Astrocyte (in vitro differentiated cells and primary cell): ENCODE measurements around the gene PPARG.

Experiments
- EZH2 ChIP-seq: IDR thresholded peaks from 2 replicates; pipeline ENCODE4 v1.6.1; 2012; ENCODE audit warnings: mild to moderate bottlenecking, low read length, inconsistent platforms; ENCODE audit not compliant: insufficient read depth
- TF ChIP-seq, protein P1 (sequence below): IDR thresholded peaks from 2 replicates; pipeline ENCODE4 v1.5.1; 2011; ENCODE audit warnings: low read depth, mild to moderate bottlenecking, inconsistent platforms, low read length, moderate library complexity; ENCODE audit not compliant: insufficient read depth

DNA sequence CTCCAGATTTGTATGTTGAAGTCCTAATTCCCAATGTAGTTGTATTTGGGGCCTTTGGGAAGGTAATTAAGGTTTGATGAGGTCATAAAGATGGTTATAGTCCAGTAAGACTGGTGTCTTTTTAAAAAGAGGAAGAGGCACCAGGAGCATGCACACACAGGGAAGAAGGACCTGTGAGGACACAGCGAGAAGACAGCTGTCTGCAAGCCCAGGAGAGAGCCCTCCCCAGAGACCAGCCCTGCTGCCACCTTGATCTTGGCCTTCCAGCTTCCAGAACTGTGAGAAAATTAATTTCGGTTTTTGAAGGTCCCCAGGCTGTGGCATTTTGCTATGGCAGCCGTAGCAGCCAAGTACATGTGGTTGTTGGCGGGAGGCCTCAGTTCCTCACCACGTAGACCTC is 162.6 kb downstream of the PPARG start:
- TF ChIP-seq, protein P1, sequence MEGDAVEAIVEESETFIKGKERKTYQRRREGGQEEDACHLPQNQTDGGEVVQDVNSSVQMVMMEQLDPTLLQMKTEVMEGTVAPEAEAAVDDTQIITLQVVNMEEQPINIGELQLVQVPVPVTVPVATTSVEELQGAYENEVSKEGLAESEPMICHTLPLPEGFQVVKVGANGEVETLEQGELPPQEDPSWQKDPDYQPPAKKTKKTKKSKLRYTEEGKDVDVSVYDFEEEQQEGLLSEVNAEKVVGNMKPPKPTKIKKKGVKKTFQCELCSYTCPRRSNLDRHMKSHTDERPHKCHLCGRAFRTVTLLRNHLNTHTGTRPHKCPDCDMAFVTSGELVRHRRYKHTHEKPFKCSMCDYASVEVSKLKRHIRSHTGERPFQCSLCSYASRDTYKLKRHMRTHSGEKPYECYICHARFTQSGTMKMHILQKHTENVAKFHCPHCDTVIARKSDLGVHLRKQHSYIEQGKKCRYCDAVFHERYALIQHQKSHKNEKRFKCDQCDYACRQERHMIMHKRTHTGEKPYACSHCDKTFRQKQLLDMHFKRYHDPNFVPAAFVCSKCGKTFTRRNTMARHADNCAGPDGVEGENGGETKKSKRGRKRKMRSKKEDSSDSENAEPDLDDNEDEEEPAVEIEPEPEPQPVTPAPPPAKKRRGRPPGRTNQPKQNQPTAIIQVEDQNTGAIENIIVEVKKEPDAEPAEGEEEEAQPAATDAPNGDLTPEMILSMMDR: no peak
- no peak for TF ChIP-seq EZH2
